ENCODE data around the gene CDA.

Gene CDA

GRCh38 chr1:20584890-20585289 is 4.0 kb upstream of the CDA start:
- no peak for DNase-seq (ENCODE audit: insufficient read length, low spot score)
- no peak for TF ChIP-seq PAX5 (IDR thresholded peaks at IDR 0.05; ENCODE audit: insufficient read depth, low read length, severe bottlenecking)
- FAIRE-seq, result no peak

DNA sequence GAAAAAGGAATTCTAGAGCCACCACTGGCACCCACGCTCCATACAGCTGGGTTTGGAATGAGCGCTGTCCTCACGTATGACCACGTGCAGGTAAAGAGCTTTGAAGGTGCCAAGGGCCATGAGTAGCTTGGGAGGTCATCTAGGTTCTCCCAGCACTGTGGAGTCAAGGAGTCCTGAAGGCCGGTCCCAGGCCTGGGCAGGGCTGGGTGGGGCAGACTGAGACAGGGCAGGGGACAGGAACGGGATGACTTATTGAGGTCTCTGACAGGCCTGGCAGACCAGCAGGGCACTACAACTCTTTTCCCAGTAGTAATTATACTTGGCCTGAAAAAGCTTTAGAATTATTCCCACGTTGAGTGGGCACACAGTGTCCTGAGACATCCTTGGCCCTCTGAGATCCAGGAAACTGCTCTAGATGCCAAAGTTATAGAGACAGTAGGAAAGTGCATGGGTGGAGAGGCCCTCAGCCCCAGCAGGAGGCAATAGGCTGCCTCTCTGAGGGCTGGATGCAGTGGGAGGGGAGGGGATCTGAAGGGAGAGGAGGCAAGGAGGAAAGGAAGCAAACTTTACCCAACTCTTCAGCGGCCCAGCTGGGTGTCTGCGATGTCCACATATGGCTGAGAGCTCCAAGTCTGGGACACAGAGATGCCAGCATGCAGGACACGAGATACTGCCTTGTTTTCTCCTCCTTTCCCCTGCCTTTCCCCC is 1.8 kb upstream of the CDA start:
- DNase-seq (ENCODE audit: insufficient read length, low spot score) (no peak), FAIRE-seq (no peak)
- TF ChIP-seq PAX5 (IDR thresholded peaks at IDR 0.05; ENCODE audit: insufficient read depth, low read length, severe bottlenecking), result no peak
- no peak for TF ChIP-seq SPI1 (IDR thresholded peaks at IDR 0.05; ENCODE audit: low read depth, low read length)
- no peak for TF ChIP-seq POU2F2 (IDR thresholded peaks at IDR 0.05; ENCODE audit: low read depth, low read length)
- no peak for TF ChIP-seq POLR2AphosphoS5 (IDR thresholded peaks at IDR 0.05; ENCODE audit: low read depth, low read length)
- TF ChIP-seq POLR2A (IDR thresholded peaks at IDR 0.05; ENCODE audit: low read depth, low read length), result no peak
- TF ChIP-seq TAF1 (IDR thresholded peaks at IDR 0.05; ENCODE audit: low read depth, low read length), result no peak

DNA sequence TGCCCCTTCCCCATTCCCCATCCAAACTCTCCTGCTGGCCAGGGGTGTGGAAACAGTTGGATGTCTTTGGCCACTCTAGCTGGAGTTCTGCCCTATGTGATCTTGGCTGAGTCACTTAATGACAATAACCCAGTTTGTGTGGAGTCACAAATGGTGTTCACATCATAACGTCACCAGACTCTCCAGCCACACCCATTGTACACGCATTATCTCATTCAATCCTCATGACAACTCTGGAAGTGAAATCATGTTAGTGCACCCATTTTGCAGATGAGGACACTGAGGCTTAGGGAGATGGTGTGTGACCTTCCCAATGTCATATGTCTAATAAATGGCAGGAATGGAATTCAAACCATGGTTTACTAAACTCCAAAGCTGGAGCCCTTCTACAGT is 1.2 kb upstream of the CDA start:
- FAIRE-seq (no peak), DNase-seq (ENCODE audit: insufficient read length, low spot score) (no peak)
- TF ChIP-seq TAF1 (IDR thresholded peaks at IDR 0.05; ENCODE audit: low read depth, low read length) (no peak), POU2F2 (IDR thresholded peaks at IDR 0.05; ENCODE audit: low read depth, low read length) (no peak), SPI1 (IDR thresholded peaks at IDR 0.05; ENCODE audit: low read depth, low read length) (no peak), POLR2A (IDR thresholded peaks at IDR 0.05; ENCODE audit: low read depth, low read length) (no peak), PAX5 (IDR thresholded peaks at IDR 0.05; ENCODE audit: insufficient read depth, low read length, severe bottlenecking) (no peak), POLR2AphosphoS5 (IDR thresholded peaks at IDR 0.05; ENCODE audit: low read depth, low read length) (no peak)

- FAIRE-seq, result no peak
- no peak for DNase-seq (ENCODE audit: insufficient read length, low spot score)
- TF ChIP-seq SPI1 (IDR thresholded peaks at IDR 0.05; ENCODE audit: low read depth, low read length) (no peak), PAX5 (IDR thresholded peaks at IDR 0.05; ENCODE audit: insufficient read depth, low read length, severe bottlenecking) (no peak), POLR2A (IDR thresholded peaks at IDR 0.05; ENCODE audit: low read depth, low read length) (no peak), TAF1 (IDR thresholded peaks at IDR 0.05; ENCODE audit: low read depth, low read length) (no peak), POU2F2 (IDR thresholded peaks at IDR 0.05; ENCODE audit: low read depth, low read length) (no peak), POLR2AphosphoS5 (IDR thresholded peaks at IDR 0.05; ENCODE audit: low read depth, low read length) (no peak)
Measured at GRCh38 chr1:20589331-20590278, 708 bp downstream of the CDA start.

GRCh38 chr1:20590306-20590777 is 1.4 kb downstream of the CDA start:
- no peak for FAIRE-seq
- DNase-seq (ENCODE audit: insufficient read length, low spot score), result no peak
- TF ChIP-seq PAX5 (IDR thresholded peaks at IDR 0.05; ENCODE audit: insufficient read depth, low read length, severe bottlenecking), result no peak
- TF ChIP-seq POLR2A (IDR thresholded peaks at IDR 0.05; ENCODE audit: low read depth, low read length), result no peak
- TF ChIP-seq SPI1 (IDR thresholded peaks at IDR 0.05; ENCODE audit: low read depth, low read length), result no peak
- no peak for TF ChIP-seq POU2F2 (IDR thresholded peaks at IDR 0.05; ENCODE audit: low read depth, low read length)

DNA sequence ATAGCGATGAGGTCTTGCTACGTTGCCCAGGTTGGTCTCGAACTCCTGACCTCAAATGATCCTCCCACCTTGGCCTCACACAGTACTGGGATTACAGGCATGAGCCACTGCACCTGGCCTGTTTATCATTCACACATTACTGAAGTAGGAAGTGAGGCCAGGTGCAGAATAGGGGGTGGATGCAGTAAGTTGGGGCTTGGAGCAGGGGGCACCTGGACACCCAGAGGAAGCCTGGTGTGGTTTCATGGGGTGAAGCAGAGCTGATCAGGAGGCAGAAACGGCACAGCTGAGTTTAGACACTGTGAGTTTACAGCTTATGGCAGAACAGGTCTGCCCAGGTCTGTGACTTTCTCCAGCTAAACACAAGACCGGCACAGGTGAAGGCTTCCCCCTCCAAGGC is 4.9 kb downstream of the CDA start:
- DNase-seq (ENCODE audit: insufficient read length, low spot score), result no peak
- FAIRE-seq, result no peak
- TF ChIP-seq TAF1 (IDR thresholded peaks at IDR 0.05; ENCODE audit: low read depth, low read length) (no peak), PAX5 (IDR thresholded peaks at IDR 0.05; ENCODE audit: insufficient read depth, low read length, severe bottlenecking) (no peak), POLR2AphosphoS5 (IDR thresholded peaks at IDR 0.05; ENCODE audit: low read depth, low read length) (no peak), SPI1 (IDR thresholded peaks at IDR 0.05; ENCODE audit: low read depth, low read length) (no peak), POU2F2 (IDR thresholded peaks at IDR 0.05; ENCODE audit: low read depth, low read length) (no peak), POLR2A (IDR thresholded peaks at IDR 0.05; ENCODE audit: low read depth, low read length) (no peak)

DNA sequence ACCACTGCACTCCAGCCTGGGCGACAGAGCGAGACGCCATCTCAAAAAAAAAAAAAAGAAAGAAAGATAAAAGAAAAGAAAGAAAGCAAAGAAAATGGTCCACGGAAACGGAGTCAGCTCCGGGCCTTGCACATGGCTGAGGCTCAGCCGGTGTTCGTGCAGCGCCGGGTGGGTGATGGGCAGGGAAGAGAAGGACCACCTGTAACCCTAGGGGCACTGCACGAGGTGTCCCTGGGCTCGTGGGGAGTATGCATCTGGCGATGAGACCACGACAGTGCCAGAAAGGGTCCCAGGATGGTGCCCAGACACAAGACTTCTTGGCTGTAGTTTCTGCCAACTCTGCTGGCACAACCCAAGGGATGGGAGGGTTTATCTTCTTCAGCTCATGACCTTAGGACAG is 5.8 kb downstream of the CDA start:
- DNase-seq (ENCODE audit: insufficient read length, low spot score) (no peak), FAIRE-seq (no peak)
- no peak for TF ChIP-seq SPI1 (IDR thresholded peaks at IDR 0.05; ENCODE audit: low read depth, low read length)
- TF ChIP-seq POLR2AphosphoS5 (IDR thresholded peaks at IDR 0.05; ENCODE audit: low read depth, low read length), result no peak
- no peak for TF ChIP-seq POLR2A (IDR thresholded peaks at IDR 0.05; ENCODE audit: low read depth, low read length)
- no peak for TF ChIP-seq PAX5 (IDR thresholded peaks at IDR 0.05; ENCODE audit: insufficient read depth, low read length, severe bottlenecking)
- no peak for TF ChIP-seq TAF1 (IDR thresholded peaks at IDR 0.05; ENCODE audit: low read depth, low read length)
- TF ChIP-seq POU2F2 (IDR thresholded peaks at IDR 0.05; ENCODE audit: low read depth, low read length), result no peak

GRCh38 chr1:20596106-20596505 is 7.2 kb downstream of the CDA start:
- DNase-seq (ENCODE audit: insufficient read length, low spot score), result no peak
- no peak for TF ChIP-seq TAF1 (IDR thresholded peaks at IDR 0.05; ENCODE audit: low read depth, low read length)
- no peak for TF ChIP-seq POU2F2 (IDR thresholded peaks at IDR 0.05; ENCODE audit: low read depth, low read length)
- TF ChIP-seq SPI1 (IDR thresholded peaks at IDR 0.05; ENCODE audit: low read depth, low read length), result no peak
- FAIRE-seq, result no peak

- DNase-seq (ENCODE audit: insufficient read length, low spot score) (no peak), FAIRE-seq (no peak)
- TF ChIP-seq POLR2A (IDR thresholded peaks at IDR 0.05; ENCODE audit: low read depth, low read length), result no peak
- no peak for TF ChIP-seq POU2F2 (IDR thresholded peaks at IDR 0.05; ENCODE audit: low read depth, low read length)
- no peak for TF ChIP-seq SPI1 (IDR thresholded peaks at IDR 0.05; ENCODE audit: low read depth, low read length)
- no peak for TF ChIP-seq TAF1 (IDR thresholded peaks at IDR 0.05; ENCODE audit: low read depth, low read length)
- TF ChIP-seq PAX5 (IDR thresholded peaks at IDR 0.05; ENCODE audit: insufficient read depth, low read length, severe bottlenecking), result no peak
- TF ChIP-seq POLR2AphosphoS5 (IDR thresholded peaks at IDR 0.05; ENCODE audit: low read depth, low read length), result no peak
Measured at GRCh38 chr1:20597650-20598049, 8.8 kb downstream of the CDA start.

All from GM12891 (cell line).